NCI-H187 (cell line): ENCODE measurements around the gene WDR13.
A peak's percentile ranks its signal among the peaks of the same experiment; 100 is the strongest.
"Not testable (repeated sequence)": the region's sequence is repeated elsewhere in the genome, so short reads cannot be mapped to it uniquely, and the experiment has no call there.

Source experiments
- DNase-seq, 2 experiments: peaks; one replicate each; lab custom pipeline; 2025; lab: John Stamatoyannopoulos, UW

WDR13 gene

GRCh38 chrX:48597353-48598264 is at the start of gene WDR13:
Gene WDR13, plus strand, starts transcription at chrX:48597492. Its CDS starts 505 bp downstream, at chrX:48597997.
- DNase-seq = peak; percentile 67 to 78

- no peak for DNase-seq
These were observed 48.4 kb upstream of the WDR13 start for GRCh38 chrX:48548871-48549270.

GRCh38 chrX:48555731-48556325 is 41.5 kb upstream of the WDR13 start:
- DNase-seq = not testable (repeated sequence)

- no peak for DNase-seq
These were observed 39.0 kb upstream of the WDR13 start for GRCh38 chrX:48558271-48558670.

- DNase-seq = no peak
These were observed 37.7 kb upstream of the WDR13 start for GRCh38 chrX:48559636-48560035.

GRCh38 chrX:48560056-48560455 is 37.2 kb upstream of the WDR13 start:
- no peak for DNase-seq

- no peak for DNase-seq
These were observed 36.6 kb upstream of the WDR13 start for GRCh38 chrX:48560681-48561080.

- DNase-seq = no peak
These were observed 27.3 kb upstream of the WDR13 start for GRCh38 chrX:48569958-48570357.

GRCh38 chrX:48573690-48574269 is 23.5 kb upstream of the WDR13 start:
- DNase-seq = no peak

GRCh38 chrX:48574270-48575266 is 22.7 kb upstream of the WDR13 start, which contains the start of gene RBM3:
Gene RBM3, plus strand, starts transcription at chrX:48574484. Its CDS starts 697 bp downstream, at chrX:48575181.
- DNase-seq = peak; percentile 64 to 79

GRCh38 chrX:48575642-48576041 is 21.6 kb upstream of the WDR13 start:
- DNase-seq = no peak

GRCh38 chrX:48576108-48576507 is 21.2 kb upstream of the WDR13 start:
- no peak for DNase-seq

- DNase-seq = no peak
These were observed 18.6 kb upstream of the WDR13 start for GRCh38 chrX:48578661-48579128.

GRCh38 chrX:48579259-48579658 is 18.0 kb upstream of the WDR13 start:
- DNase-seq = no peak

- no peak for DNase-seq
These were observed 16.6 kb upstream of the WDR13 start for GRCh38 chrX:48580662-48581061.

- DNase-seq = no peak
These were observed 12.6 kb upstream of the WDR13 start for GRCh38 chrX:48584698-48585097.

- no peak for DNase-seq
These were observed 7.7 kb upstream of the WDR13 start for GRCh38 chrX:48589482-48590162.

- DNase-seq = no peak
These were observed 6.8 kb upstream of the WDR13 start for GRCh38 chrX:48590203-48591103.

GRCh38 chrX:48591255-48591791 is 6.0 kb upstream of the WDR13 start:
- DNase-seq = no peak

GRCh38 chrX:48592971-48593370 is 4.3 kb upstream of the WDR13 start:
- no peak for DNase-seq
